Measurements from ENCODE around the gene IGFBP2. TPM values are rescaled to one million over a fixed set of nuclear protein-coding genes. Genes with fewer than 3 reads are reported as not detected.

The IGFBP2 gene
- total RNA-seq, 1 experiment from 2014 or later = 0.32 TPM

DNA sequence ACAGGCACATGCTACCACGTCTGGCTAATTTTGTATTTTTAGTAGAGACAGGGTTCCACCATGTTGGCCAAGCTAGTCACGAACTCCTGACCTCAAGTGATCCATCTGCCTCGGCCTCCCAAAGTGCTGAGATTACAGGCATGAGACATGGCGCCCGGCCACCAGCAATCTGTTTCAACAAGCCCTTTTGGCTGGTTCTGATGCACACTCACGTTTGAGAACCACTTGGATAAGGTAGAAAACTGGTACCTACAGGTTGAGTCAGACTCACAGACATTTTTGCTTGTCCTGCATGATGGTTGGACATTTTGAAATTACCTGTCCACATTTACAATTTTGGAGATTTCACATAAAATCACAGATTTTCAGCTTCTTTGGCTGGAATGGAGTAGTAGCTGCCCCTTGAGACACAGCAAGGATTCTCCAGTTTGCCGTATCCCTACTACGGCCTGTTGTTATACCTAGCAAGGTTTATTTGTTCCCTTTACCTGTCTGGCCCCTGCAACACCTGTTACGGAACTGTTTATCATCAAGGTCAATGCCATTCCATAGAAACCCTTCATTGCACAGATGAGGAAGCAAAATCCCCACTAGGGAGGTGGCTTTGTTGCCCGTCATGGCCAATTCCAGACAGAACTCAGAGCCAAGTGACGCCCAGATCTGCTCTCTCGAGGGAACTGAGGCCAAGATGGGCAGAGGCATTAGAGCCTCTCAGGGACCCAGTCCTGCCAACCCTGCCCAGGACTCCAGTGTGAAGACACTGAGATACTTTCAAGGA, 31.4 kb upstream of the IGFBP2 start:
- Histone ChIP-seq H3K27ac (no peak overlapping the region), H3K27me3 (replicated peaks) (peaks cover 3% of the 10 kb centered on the region; the same call in 1 of the 2 replicates), H3K36me3 (no peaks in the 10 kb centered on the region), H3K9me3 (replicated peaks) (no peaks in the 10 kb centered on the region; the same call in 1 of the 2 replicates), H3K4me3 (no peak overlapping the region), H3K4me1 (replicated peaks) (peaks cover 14% of the 10 kb centered on the region)
- DNase-seq (ENCODE audit: low read depth in 1 of 2, low spot score in 2 of 2) = no peak

DNA sequence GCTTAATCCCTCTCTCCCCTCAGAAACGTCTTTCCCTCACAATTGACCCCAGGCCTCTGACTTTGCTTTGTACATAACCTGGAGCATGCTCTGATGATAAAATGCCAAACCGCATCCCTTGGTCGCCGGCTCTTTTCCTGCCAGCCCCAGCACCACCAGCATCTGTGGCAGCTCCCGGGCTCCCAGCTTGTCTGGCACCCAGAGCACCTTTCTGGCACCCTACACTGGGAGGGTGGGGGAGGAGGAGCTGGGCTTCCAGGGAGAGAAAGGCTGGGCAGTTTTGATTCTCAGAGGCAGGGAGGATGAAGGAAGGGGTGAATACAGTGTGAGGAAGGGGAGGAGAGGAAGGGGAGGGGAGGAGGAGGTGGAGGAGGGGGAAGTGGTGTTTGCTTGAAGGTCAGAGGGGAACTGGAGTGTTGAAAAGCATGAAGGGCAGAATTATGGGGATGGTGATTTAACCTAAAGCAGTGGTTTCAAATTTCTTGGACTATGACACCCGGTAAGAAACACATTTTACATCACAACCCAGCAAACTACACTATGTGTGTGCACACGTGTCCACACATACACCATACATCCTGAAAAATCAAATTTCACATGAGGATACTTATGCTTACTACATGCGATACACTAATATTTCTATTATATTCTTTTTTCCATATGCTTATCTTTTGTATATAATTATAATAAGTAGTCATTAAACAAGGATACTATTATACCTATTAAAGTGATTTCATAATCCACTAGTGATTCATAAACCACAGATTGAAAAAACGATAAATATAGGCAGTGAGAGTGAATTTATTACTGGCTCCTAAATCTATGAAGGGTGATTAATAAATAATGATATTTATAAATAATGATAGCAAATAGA, 30.0 kb upstream of the IGFBP2 start:
- DNase-seq (ENCODE audit: low read depth in 1 of 2, low spot score in 2 of 2) = no peak
- Histone ChIP-seq H3K27me3 (replicated peaks) (peaks cover 3% of the 10 kb centered on the region; the same call in 1 of the 2 replicates), H3K27ac (no peak overlapping the region), H3K4me1 (replicated peaks) (no peaks in the 10 kb centered on the region; the same call in 1 of the 2 replicates), H3K4me3 (no peak overlapping the region), H3K36me3 (no peaks in the 10 kb centered on the region), H3K9me3 (replicated peaks) (no peaks in the 10 kb centered on the region; the same call in 1 of the 2 replicates)

DNA sequence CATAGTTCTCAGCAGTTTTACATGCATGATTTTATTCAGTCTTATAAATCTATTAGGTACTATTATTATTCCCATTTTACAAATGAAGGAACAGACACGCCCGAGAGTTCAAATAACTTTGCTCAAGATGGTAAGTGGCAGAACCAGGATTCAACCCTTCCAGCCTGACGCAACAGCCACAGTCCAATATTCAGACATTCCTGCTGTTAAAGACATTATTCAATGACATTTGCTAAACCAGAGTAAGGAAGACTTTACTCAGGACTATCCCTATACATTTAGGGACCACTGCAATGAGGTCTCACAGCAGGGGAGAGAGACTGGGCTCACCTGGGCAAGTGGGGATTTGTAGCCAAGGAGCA, 29.4 kb upstream of the IGFBP2 start:
- no peak for DNase-seq (ENCODE audit: low read depth in 1 of 2, low spot score in 2 of 2)
- Histone ChIP-seq H3K4me1 (replicated peaks) (no peaks in the 10 kb centered on the region), H3K27me3 (replicated peaks) (peaks cover 3% of the 10 kb centered on the region; the same call in 1 of the 2 replicates), H3K4me3 (no peak overlapping the region), H3K27ac (no peak overlapping the region), H3K9me3 (replicated peaks) (no peaks in the 10 kb centered on the region; the same call in 1 of the 2 replicates), H3K36me3 (no peaks in the 10 kb centered on the region)

DNA sequence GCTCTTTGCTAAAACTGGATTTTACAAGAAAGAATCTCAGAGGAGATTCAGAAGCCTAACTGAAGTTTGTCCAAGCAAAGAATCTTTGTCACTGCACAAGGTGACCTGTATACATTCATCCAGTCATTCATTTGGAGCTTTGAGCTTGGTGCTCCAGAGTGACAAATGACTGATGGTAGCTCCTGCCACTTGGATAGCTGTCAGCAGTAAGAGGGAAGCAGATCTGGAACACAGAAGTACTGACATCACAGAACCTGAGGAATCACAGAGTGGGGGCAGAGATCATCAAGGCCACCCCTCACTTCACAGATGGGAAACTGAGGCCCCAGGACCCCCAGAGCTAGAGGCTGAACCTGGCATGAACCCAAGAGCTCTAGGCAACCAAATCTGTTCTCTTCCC, 28.8 kb upstream of the IGFBP2 start:
- no peak overlapping the region for H3K4me3 ChIP-seq
- no peak overlapping the region for H3K27ac ChIP-seq
- H3K27me3 ChIP-seq (replicated peaks) = peaks cover 3% of the 10 kb centered on the region; the same call in 1 of the 2 replicates
- no peak for DNase-seq (ENCODE audit: low read depth in 1 of 2, low spot score in 2 of 2)
- no peaks in the 10 kb centered on the region for H3K4me1 ChIP-seq (replicated peaks)
- no peaks in the 10 kb centered on the region; the same call in 1 of the 2 replicates for H3K9me3 ChIP-seq (replicated peaks)
- H3K36me3 ChIP-seq = no peaks in the 10 kb centered on the region

DNA sequence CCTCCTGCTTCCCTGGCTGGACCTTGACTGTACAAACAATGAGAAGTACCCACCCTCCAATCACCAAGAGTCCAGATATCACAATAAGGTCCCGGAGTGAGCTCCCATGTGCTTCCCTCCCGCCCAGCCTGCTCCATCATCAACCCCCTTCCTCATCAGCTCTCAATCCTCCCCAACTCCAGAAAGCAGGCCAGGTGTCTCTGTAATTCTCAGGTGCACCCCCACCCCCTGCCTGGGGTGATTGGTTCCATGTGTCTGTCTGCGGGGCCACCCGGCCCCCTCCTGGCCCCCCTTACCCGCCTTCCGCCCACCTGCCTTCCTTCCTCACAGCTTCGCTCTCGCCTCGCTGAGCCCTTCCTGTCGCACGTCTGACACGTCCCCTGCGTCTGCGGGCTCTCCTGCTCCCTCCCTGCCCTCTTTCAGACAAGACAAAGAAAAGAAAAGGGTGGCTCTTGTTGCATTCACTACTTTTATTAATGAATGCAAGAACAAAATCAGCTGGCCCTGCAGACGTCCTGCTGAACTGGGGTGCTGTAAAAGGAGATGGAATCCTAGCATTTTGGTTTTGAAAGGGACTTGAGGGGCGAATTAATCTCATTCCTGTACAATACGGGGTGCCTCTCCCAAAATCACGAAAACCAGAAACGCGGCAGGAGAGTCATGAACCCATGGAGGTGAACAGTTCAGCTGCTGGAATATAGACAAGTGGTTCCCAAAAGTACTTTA, 26.5 kb upstream of the IGFBP2 start:
- Histone ChIP-seq H3K27me3 (replicated peaks) (peaks cover 3% of the 10 kb centered on the region; the same call in 1 of the 2 replicates), H3K27ac (no peak overlapping the region), H3K9me3 (replicated peaks) (no peaks in the 10 kb centered on the region; the same call in 1 of the 2 replicates), H3K36me3 (no peaks in the 10 kb centered on the region), H3K4me3 (no peak overlapping the region), H3K4me1 (replicated peaks) (no peaks in the 10 kb centered on the region)
- DNase-seq (ENCODE audit: low read depth in 1 of 2, low spot score in 2 of 2) = no peak

DNA sequence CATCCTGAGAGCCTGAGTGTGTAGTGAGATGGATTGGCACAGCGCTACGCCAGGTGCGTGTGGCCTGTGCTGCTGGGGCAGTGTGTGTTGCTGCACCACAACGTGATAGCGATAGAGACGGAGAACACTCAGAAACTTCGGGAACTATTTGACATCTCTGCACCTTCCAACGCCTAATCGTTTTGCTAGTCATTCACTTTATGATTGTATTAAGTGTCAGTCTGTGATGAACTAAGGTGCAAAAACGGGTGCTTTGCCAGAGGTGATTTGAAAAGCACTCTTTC, 26.0 kb upstream of the IGFBP2 start:
- no peak overlapping the region for H3K27ac ChIP-seq
- H3K9me3 ChIP-seq (replicated peaks) = no peaks in the 10 kb centered on the region
- no peak for DNase-seq (ENCODE audit: low read depth in 1 of 2, low spot score in 2 of 2)
- peaks cover 3% of the 10 kb centered on the region; the same call in 1 of the 2 replicates for H3K27me3 ChIP-seq (replicated peaks)
- H3K4me3 ChIP-seq = no peak overlapping the region
- H3K36me3 ChIP-seq = no peaks in the 10 kb centered on the region
- H3K4me1 ChIP-seq (replicated peaks) = no peaks in the 10 kb centered on the region

DNA sequence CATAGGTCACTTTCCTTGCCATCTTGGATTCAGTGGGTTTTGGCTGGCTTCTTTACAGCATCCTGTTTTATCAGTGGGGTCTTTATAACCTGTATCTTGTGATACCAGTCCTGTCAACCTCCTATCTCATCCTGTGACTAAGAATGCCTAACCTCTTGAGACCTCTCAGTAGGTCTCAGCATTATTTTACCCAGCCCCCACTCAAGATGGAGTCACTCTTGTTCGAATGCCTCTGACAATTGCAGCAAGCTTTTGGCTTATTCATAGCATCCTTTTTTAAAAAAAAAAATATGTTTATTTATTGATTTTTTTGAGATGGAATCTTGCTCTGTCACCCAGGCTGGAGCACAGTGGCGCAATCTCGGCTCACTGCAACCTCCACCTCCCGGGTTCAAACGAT, 24.7 kb upstream of the IGFBP2 start:
- no peak overlapping the region for H3K27ac ChIP-seq
- H3K4me1 ChIP-seq (replicated peaks) = no peaks in the 10 kb centered on the region
- no peaks in the 10 kb centered on the region for H3K36me3 ChIP-seq
- H3K9me3 ChIP-seq (replicated peaks) = no peaks in the 10 kb centered on the region
- H3K27me3 ChIP-seq (replicated peaks) = peaks cover 3% of the 10 kb centered on the region; the same call in 1 of the 2 replicates
- H3K4me3 ChIP-seq = no peak overlapping the region
- DNase-seq (ENCODE audit: low read depth in 1 of 2, low spot score in 2 of 2) = no peak

DNA sequence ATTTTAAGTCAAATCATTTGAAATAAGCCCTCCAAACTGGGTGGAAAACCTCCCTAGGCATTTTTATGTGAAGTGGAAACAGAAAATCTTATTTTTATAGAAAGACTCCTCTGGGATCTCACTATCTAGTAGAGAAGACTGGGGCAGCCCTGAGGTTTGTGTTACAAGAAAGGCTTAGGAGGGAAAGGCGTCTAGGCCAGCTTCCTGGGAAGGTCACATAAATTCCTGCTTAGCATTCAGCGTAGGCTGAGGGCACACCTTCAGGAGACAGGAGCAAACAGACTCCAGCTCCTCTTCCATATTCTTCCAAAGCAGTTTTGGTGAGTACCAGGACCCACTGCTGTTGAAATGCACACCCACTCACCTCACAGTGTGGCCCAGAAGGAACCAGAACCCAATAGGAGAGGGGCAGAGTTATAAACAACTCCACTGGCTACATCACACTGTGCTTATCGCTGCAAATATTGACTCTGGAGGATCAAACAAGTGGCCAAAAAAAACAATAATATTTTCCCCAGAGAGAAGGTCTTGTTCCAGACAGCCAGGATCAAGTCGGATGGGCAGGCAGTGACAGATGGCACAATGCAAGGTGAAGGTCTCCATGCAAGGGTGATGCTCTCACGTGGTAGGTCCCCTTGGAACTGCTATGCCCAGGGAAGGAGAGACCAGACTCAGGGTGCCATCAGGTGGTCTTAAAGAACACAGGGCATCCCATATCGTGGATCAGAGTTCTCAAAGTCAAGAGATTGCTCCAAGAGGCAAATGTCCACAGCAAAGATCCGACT, 17.7 kb upstream of the IGFBP2 start:
- no peak for DNase-seq (ENCODE audit: low read depth in 1 of 2, low spot score in 2 of 2)
- Histone ChIP-seq H3K4me1 (replicated peaks) (no peaks in the 10 kb centered on the region), H3K4me3 (no peak overlapping the region), H3K27me3 (replicated peaks) (no peaks in the 10 kb centered on the region), H3K27ac (no peak overlapping the region), H3K36me3 (no peaks in the 10 kb centered on the region), H3K9me3 (replicated peaks) (no peaks in the 10 kb centered on the region)

DNA sequence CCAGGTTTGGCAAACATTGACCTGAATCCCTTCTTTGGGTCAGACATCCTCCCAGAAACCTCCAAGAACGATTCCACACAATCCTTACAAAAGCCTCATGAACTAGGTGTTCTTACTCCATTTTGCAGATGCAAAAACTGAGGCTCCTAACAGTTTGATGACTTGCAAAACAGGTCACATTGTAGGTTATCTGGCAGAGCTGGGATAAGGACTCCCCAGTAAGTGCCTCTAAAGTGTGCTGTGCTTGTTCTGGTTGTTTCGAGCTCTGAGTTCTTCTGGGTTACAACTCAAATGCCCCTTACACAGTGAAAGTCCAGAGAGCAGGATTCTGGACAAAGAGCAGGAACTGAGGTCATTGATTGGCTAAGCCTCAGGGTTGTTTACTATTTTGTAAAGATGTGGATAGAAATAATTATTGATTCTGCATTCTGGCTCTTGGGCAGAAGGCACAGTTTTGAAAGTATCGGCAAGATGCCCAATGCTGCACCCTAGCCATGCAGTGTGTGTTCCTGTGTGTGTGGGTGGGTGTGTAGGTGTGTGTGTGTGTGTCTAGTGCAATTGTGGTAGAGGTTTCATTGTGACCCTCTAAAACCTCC, 17.0 kb upstream of the IGFBP2 start:
- DNase-seq (ENCODE audit: low read depth in 1 of 2, low spot score in 2 of 2) = no peak
- no peak overlapping the region for H3K27ac ChIP-seq
- no peaks in the 10 kb centered on the region for H3K27me3 ChIP-seq (replicated peaks)
- no peaks in the 10 kb centered on the region for H3K9me3 ChIP-seq (replicated peaks)
- no peaks in the 10 kb centered on the region for H3K36me3 ChIP-seq
- H3K4me3 ChIP-seq = no peak overlapping the region
- no peaks in the 10 kb centered on the region for H3K4me1 ChIP-seq (replicated peaks)

DNA sequence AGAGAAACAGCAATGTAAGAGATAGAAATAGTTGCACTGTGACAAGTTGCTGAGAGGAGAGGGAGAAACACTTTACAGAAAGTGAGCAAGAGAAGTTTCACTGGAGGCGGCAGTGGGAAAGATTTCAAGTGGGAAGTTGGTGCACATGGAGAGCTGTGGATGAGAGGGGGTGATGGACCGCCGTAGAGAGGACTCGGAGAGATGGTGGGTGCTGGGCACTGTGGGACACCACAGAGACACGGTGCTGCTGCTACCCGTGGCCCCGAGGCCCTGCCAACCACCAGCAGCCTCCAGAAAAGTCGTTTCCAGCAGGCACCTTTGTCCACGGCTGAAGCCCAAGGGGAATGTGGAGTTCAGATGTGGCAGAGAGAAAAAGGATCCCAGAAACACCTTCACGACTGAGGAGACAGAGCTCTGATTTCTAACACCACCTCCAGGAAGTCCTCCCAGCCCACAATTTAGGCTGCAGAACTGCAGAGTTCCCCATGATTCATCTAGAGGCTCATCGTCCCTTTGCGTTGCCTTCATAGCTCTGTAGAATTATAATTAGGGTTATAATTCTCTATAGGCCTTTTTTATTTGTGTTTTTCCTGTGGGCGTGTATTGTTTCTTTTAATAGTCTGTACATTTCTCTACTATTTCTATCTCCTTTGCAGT, 15.9 kb upstream of the IGFBP2 start:
- no peak for DNase-seq (ENCODE audit: low read depth in 1 of 2, low spot score in 2 of 2)
- Histone ChIP-seq H3K27ac (no peak overlapping the region), H3K27me3 (replicated peaks) (no peaks in the 10 kb centered on the region), H3K9me3 (replicated peaks) (no peaks in the 10 kb centered on the region), H3K4me1 (replicated peaks) (no peaks in the 10 kb centered on the region), H3K36me3 (no peaks in the 10 kb centered on the region), H3K4me3 (no peak overlapping the region)

DNA sequence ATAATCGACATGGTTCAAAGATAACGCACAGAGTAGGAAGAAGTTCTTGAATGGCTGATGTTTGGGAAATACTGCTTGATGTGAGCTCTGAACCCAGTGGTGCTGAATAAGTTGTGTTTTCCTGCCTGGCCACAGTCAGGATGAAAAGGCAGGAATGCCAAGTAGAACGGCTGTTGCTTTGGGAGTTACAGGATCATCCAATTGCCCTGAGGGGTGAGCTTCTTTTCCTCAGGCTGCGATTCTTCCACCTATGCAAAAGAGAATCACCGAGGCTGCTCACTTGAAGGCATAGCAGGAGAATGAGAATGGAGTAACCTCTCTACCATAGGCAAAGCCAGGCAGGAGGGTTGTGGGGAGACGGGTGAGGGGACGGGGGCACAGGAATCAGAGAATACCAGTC, 14.4 kb upstream of the IGFBP2 start:
- H3K27me3 ChIP-seq (replicated peaks) = no peaks in the 10 kb centered on the region
- DNase-seq (ENCODE audit: low read depth in 1 of 2, low spot score in 2 of 2) = no peak
- no peaks in the 10 kb centered on the region for H3K4me1 ChIP-seq (replicated peaks)
- no peaks in the 10 kb centered on the region for H3K36me3 ChIP-seq
- no peak overlapping the region for H3K4me3 ChIP-seq
- H3K27ac ChIP-seq = no peak overlapping the region
- H3K9me3 ChIP-seq (replicated peaks) = no peaks in the 10 kb centered on the region

DNA sequence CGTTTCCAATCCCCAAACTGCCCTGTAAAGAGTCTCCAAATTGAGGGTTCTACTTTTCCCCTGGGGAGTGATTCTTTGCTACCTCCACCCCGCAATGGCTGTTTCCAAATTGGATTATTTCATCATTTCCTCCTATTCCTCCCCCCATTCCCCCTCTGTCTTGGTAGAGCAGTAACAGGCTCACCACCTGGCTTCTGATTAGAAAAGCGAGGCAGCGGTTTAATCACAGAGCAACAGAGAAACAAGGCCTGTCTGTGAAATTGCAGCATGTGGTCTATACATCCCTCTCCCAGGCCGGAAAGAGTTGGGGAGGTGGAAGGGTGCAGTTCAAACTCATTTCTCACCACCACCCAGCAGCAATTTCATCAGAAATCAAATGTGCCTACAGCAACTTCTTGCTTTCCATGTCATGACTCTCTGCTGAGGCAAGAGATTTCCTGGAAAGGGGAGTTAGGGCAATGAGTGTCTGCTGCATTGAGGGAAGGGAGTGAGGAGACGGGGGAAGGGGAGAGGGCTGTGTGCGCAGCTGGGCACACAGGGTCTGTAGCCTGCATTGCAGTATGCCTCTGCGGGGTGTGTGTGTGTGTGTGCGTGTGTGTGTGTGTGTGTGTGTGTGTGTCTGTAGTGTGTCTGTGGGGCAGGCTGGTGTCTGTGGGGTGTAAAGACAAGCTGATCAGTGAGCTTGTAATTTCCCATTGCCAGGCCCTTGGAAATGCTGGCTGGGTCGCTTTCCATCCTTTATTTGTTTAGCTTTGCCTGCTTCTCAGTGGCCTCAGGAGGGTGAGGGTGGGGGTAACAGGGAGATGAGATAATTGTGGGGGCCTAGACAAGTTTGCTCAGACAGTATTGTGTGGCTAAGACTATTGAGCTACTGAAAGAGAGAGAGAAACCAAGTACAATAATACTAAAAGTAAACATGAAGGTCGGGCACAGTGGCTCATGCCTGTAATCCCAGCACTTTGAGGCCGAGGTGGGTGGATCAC, 13.5 kb upstream of the IGFBP2 start:
- Histone ChIP-seq H3K4me1 (replicated peaks) (no peaks in the 10 kb centered on the region), H3K9me3 (replicated peaks) (no peaks in the 10 kb centered on the region), H3K27ac (no peak overlapping the region), H3K36me3 (no peaks in the 10 kb centered on the region), H3K27me3 (replicated peaks) (no peaks in the 10 kb centered on the region), H3K4me3 (no peak overlapping the region)
- no peak for DNase-seq (ENCODE audit: low read depth in 1 of 2, low spot score in 2 of 2)

Measured in SJSA1 (cell line).